AG08395 (cell line): ENCODE data around the gene ELOA.
"Not testable (repeated sequence)": the region's sequence is repeated elsewhere in the genome, so short reads cannot be mapped to it uniquely, and the experiment has no call there.

Experiments
- DNase-seq: peaks from one replicate; pipeline ENCODE4 v3.0.0; 2012; ENCODE audit warnings: mixed read lengths, low spot score

Gene ELOA

GRCh38 chr1:23736437-23737134, 6.7 kb upstream of the ELOA start:
- no peak for DNase-seq

- DNase-seq = no peak
These were observed 1.7 kb upstream of the ELOA start for GRCh38 chr1:23741609-23742008.

DNA sequence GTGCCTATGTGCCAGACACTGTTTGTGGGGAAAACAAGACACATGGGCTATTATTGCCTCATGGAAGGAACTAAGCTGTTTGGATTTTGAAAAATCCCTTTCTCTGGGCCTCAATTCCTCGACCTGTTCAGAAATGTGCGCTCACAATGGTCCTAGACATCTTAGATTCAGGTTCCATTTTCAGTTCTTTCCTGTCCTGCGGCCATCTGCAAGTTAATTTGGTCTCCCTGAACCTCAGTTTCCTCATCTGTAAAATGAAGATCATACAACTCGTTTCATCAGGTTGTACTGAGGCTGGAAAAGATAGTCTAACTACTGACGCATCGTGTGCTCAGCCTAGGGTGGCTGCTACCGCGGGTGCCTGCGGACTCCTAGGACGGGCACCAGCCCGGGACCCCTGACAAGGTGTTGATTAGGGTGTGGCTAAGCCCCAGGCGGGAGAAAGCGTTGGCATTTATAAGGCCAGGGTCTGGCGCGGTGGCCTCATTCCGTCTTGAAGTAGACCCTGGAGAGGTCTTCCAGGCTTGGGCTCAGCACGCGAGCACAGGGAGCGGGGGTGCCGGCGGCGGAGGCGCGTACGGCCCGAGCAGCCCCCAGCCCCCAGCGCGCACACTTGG, 493 bp upstream of the ELOA start:
- peak; percentile 30 for DNase-seq

- DNase-seq = peak; percentile 52
These were observed 2.2 kb downstream of the ELOA start for GRCh38 chr1:23745515-23745914.

GRCh38 chr1:23748016-23748415, 4.7 kb downstream of the ELOA start:
- no peak for DNase-seq

DNA sequence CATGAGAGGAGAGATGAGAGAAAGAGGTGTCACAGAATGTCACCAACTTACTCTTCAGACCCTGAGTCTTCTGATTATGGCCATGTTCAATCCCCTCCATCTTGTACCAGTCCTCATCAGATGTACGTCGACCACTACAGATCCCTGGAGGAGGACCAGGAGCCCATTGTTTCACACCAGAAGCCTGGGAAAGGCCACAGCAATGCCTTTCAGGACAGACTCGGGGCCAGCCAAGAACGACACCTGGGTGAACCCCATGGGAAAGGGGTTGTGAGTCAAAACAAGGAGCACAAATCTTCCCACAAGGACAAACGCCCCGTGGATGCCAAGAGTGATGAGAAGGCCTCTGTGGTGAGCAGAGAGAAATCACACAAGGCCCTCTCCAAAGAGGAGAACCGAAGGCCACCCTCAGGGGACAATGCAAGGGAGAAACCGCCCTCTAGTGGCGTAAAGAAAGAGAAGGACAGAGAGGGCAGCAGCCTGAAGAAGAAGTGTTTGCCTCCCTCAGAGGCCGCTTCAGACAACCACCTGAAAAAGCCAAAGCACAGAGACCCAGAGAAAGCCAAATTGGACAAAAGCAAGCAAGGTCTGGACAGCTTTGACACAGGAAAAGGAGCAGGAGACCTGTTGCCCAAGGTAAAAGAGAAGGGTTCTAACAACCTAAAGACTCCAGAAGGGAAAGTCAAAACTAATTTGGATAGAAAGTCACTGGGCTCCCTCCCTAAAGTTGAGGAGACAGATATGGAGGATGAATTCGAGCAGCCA, 8.0 kb downstream of the ELOA start:
- peak; percentile 76 for DNase-seq

- no peak for DNase-seq
These were observed 8.5 kb downstream of the ELOA start for GRCh38 chr1:23751815-23752200.

DNA sequence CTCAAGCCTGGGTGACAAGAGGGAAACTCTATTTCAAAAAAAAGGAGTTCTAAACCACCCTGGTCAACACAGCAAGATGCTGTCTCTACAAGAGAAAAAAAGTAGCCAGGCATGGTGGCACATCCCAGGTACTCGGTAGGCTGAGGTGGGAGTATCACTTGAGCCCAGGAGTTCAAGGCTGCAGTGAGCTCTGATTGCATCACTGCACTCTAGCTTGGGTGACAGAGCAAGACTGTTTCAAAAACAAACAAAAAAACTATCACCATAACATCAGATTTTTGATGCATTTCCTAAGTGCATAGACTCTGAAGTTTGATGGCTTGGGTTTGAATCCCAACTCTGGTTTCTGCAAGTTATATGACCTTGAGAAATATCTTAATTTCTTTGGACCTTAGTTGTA, 9.6 kb downstream of the ELOA start:
- DNase-seq = no peak

GRCh38 chr1:23756676-23757075, 13.4 kb downstream of the ELOA start:
- DNase-seq = peak; percentile 71

DNA sequence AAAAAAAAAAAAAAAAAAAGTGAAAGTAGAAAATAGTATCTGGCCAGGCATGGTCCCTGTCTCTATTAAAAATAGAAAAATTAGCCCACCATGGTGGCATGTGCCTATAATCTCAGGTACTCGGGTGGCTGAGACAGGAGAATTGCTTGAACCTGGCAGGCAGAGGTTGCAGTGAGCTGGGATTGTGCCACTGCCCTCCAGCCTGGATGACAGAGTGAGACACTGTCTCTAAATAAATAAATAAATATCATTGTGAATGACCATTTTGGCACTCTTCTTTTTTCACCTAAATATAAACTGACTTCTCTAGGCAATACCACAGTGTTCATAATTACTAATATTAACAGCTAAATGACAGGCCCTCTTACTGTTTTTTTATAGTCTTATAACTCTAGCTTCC, 14.5 kb downstream of the ELOA start:
- DNase-seq = no peak

DNA sequence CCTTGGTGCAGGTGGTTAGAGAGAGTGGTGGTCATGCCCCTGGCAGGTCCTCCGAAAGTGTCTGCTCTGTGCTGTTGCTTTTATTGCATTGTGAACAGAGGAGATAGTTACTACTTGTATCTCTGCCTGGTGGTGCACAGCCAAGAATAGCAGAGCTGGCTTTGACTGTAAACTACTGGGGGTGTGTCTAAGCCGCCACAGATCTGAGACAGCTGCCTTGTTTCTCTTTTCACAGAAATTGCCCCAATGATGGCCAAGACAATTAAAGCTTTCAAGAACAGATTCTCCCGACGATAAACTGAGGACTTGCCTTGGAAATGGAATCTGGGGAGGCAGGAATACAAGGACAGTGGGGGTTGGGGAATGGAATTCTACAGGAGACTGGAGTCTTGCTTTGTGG, 16.0 kb downstream of the ELOA start:
- DNase-seq = no peak

DNA sequence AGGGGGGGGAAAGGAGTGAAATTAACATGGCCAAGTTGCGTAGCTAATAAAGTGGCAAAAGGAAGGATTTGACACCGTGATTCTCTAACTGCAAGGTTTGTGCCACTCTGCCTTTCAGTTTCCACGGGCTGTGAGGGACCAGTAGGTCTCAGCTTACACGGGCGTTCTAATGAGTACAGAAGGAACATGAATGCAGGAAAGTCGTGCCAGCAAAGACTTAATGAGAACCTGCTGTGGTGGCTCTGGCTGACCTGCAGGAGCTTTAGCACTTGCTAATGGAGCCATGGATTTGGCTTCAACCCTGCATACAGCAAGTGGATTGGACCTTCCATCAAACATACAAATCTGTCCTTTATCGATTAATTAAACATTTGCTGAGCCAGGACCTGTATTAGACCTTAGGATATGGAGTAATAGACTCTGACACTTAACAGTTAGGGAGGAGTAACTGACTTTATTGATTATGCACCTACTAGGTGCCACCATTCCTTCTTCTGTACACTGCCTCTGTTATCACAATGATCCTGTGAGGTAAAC, 19.8 kb downstream of the ELOA start:
- DNase-seq = no peak

- no peak for DNase-seq
These were observed 25.5 kb downstream of the ELOA start for GRCh38 chr1:23768733-23769132.

- DNase-seq = peak; percentile 79
These were observed 29.0 kb downstream of the ELOA start for GRCh38 chr1:23772049-23772853.

GRCh38 chr1:23772854-23773242, 29.6 kb downstream of the ELOA start:
- no peak for DNase-seq

DNA sequence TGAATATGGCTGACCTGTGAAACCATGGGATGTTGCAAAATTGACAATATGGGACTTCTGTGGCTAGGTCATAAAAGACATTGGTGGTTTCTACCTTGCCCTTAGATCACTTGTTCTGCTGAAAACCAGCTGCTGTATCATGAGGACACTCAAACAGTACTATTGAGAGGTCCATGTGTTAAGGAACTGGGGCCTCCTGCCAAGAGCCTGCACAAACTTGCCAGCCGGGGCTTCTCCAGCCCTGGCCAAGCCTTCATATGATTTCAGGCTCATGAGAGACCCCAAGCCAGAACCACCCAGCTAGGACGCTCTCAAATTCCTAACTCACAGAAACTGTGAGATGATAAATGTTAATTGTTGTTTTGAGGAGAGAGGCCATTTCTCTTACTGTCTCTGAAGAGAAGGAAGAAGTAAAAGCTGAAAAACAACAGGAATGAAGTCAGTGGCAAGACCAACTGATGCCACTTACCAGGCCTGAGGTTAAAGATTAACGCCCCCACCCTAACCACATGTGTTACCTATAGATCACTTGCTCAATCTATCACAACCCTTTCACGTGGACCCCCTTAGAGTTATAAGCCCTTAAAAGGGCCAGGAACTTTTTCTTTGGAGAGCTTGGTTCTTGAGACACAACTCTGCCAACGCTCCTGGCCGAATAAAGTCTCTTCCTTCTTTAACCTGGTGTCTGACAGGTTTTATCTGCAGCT, 31.1 kb downstream of the ELOA start:
- no peak for DNase-seq

DNA sequence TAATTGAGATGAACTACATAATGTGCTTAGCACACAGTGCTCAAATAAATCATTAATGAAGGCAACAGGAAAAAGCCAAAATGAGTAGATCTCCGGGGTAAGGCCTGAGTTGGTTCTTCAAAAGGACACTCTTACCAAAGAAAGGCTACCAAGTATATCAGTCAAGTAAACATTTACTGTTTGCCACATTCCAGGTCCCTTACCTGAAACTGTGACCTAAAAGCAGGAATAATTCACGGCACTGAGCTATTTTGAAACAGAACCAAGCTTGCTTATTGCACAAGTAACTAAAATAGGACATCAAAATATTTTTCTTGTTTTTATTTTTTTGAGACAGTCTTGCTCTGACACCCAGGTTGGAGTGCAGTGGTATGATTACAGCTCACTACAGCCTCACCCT, 32.9 kb downstream of the ELOA start:
- DNase-seq = no peak

DNA sequence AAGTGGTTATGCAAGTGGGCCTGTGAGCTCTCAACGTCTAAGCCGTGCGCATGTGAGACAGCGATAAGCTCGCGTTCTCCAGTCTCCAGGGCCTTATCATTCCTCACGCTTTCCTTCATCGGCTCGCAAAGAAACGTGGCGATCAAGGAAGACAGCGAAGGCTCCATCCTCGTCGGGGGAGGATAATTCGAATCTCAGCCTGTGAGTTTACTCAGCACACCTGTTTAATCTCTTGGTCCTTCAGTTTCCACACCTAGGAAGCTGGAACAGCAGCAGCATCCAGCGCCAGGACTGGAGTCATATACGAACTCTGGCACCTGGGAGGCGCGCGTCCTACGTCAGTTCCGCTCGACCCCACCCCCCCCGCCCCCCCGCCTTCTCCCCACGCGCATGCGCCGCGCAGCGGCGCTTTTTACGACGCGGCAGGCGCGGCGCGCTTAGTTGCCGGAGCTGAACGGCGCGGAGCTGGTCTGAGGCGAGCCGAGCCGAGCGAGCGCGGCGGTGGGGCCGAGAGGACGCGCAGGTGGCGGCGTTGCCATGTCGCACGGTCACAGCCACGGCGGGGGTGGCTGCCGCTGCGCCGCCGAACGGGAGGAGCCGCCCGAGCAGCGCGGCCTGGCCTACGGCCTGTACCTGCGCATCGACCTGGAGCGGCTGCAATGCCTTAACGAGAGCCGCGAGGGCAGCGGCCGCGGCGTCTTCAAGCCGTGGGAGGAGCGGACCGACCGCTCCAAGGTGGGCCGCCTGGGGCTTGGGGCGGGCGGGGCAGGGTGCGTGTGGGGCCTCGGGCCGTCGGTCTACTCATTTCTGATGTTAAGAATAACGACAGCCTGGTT, 34.9 kb downstream of the ELOA start, which contains the start of gene PITHD1:
Gene PITHD1 (plus strand): TSS at position 440 of the 836 bp plus-strand sequence. CDS start 98 bp downstream, at position 538.
- DNase-seq = peak; percentile 99

- DNase-seq = peak; percentile 45
These were observed 36.6 kb downstream of the ELOA start for GRCh38 chr1:23779826-23780371.

DNA sequence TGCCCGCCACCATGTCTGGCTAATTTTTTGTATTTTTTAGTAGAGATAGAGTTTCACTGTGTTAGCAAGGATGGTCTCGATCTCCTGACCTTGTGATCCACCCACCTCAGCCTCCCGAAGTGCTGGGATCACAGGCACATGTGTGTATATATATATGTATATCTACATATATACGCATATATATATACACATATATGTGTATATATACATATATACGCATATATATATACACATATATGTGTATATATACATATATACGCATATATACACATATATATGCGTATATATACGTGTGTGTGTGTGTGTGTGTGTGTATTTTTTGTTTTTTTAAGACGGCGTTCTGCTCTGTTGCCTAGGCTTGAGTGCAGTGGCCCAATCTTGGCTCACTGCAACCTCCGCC, 39.9 kb downstream of the ELOA start:
- not testable (repeated sequence) for DNase-seq
